Measurements from ENCODE around the gene VPS13D.

The VPS13D gene

DNA sequence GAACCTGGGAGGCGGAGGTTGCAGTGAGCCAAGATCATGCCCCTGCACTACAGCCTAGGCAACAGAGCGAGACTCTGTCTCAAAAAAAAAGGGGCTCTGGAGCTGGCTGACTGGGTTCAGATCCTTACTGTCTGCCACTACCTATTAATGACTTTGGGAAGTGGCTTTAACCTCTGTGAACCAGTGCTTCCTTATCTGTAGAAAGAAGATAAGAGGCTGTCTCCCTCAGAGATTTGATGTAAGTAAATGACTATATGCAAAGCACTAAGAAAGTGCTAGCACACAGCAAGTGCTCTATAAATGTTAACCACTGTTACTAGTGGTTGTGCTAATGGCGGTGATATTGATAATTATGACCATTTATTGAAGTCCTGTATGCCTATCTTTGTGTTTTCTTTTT, 94.6 kb downstream of the VPS13D start:
- no peak for TF ChIP-seq EP300 (IDR thresholded peaks at IDR 0.05; ENCODE audit: borderline replicate concordance)
- TF ChIP-seq, protein P1, sequence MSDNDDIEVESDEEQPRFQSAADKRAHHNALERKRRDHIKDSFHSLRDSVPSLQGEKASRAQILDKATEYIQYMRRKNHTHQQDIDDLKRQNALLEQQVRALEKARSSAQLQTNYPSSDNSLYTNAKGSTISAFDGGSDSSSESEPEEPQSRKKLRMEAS (IDR thresholded peaks at IDR 0.05): no peak
- no peak for TF ChIP-seq YY1 (IDR thresholded peaks at IDR 0.05; ENCODE audit: low read depth)
- TF ChIP-seq, protein P2, sequence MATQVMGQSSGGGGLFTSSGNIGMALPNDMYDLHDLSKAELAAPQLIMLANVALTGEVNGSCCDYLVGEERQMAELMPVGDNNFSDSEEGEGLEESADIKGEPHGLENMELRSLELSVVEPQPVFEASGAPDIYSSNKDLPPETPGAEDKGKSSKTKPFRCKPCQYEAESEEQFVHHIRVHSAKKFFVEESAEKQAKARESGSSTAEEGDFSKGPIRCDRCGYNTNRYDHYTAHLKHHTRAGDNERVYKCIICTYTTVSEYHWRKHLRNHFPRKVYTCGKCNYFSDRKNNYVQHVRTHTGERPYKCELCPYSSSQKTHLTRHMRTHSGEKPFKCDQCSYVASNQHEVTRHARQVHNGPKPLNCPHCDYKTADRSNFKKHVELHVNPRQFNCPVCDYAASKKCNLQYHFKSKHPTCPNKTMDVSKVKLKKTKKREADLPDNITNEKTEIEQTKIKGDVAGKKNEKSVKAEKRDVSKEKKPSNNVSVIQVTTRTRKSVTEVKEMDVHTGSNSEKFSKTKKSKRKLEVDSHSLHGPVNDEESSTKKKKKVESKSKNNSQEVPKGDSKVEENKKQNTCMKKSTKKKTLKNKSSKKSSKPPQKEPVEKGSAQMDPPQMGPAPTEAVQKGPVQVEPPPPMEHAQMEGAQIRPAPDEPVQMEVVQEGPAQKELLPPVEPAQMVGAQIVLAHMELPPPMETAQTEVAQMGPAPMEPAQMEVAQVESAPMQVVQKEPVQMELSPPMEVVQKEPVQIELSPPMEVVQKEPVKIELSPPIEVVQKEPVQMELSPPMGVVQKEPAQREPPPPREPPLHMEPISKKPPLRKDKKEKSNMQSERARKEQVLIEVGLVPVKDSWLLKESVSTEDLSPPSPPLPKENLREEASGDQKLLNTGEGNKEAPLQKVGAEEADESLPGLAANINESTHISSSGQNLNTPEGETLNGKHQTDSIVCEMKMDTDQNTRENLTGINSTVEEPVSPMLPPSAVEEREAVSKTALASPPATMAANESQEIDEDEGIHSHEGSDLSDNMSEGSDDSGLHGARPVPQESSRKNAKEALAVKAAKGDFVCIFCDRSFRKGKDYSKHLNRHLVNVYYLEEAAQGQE (IDR thresholded peaks at IDR 0.05; ENCODE audit: low read depth): no peak
- no peak for TF ChIP-seq TCF12 (IDR thresholded peaks at IDR 0.05; ENCODE audit: low read depth)
- no peak for TF ChIP-seq EGR1 (IDR thresholded peaks at IDR 0.05)

DNA sequence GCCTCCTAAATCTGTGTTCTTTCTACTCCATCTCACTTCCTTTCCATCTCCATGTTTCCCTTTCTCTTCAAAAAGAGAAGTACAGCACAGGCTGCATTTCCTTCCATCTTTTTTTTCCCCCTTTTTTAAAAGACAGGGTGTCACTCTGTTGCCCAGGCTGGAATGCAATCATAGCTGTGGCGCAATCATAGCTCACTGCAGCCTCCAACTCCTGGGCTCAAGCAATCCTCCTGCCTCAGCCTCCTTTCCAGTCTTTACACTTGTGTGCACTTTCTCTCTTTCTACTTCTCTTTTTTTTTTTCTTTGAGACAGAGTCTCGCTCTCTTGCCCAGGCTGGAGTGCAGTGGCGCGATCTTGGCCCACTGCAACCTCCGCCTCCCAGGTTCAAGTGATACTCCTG, 95.1 kb downstream of the VPS13D start:
- TF ChIP-seq CEBPB (IDR thresholded peaks at IDR 0.05): 0 out of 2 replicates have a peak, but pooled peaks have one; percentile 8

DNA sequence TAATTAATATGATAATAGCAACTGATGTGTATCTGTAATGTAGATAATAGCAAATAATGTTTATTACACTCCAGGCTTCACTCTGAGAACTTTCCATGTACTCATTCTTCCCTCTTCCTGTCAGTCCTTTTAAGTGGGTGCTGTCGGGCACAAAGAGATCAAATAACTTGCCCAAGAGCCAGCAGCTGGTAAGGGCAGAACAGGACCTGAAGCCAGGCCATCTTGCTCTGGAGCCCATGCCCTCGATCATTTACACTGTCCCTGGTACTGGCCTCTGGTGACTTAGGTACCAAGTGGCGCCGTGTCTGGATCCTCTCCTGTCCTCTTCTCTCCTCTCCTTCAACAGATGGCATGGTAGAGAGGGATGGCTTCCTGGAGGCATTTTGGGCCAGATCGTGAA, 97.2 kb downstream of the VPS13D start:
- TF ChIP-seq TAF1 (IDR thresholded peaks at IDR 0.05; ENCODE audit: low read depth) (no peak), TEAD4 (IDR thresholded peaks at IDR 0.05) (no peak), NFIC (IDR thresholded peaks at IDR 0.05) (no peak), USF1 (IDR thresholded peaks at IDR 0.05) (no peak)
- TF ChIP-seq, protein P2 (IDR thresholded peaks at IDR 0.05; ENCODE audit: low read depth): no peak

GRCh38 chr1:12327566-12327965, 97.7 kb downstream of the VPS13D start:
- no peak for TF ChIP-seq NFIC (IDR thresholded peaks at IDR 0.05)
- TF ChIP-seq YY1 (IDR thresholded peaks at IDR 0.05; ENCODE audit: low read depth): no peak
- TF ChIP-seq, protein P1 (IDR thresholded peaks at IDR 0.05): no peak
- TF ChIP-seq USF1 (IDR thresholded peaks at IDR 0.05): no peak
- TF ChIP-seq TEAD4 (IDR thresholded peaks at IDR 0.05): no peak
- no peak for TF ChIP-seq ZBTB7A (IDR thresholded peaks at IDR 0.05; ENCODE audit: low read depth)
- no peak for TF ChIP-seq RAD21 (IDR thresholded peaks at IDR 0.05; ENCODE audit: low read depth)

GRCh38 chr1:12333036-12333785, 103.4 kb downstream of the VPS13D start:
- TF ChIP-seq FOXM1 (IDR thresholded peaks at IDR 0.05; ENCODE audit: borderline replicate concordance, low read depth) (no peak), ZBTB7A (IDR thresholded peaks at IDR 0.05; ENCODE audit: low read depth) (no peak), TCF12 (IDR thresholded peaks at IDR 0.05; ENCODE audit: low read depth) (no peak), USF1 (IDR thresholded peaks at IDR 0.05) (no peak), CREB1 (IDR thresholded peaks at IDR 0.05; ENCODE audit: low read depth) (no peak), YY1 (IDR thresholded peaks at IDR 0.05; ENCODE audit: low read depth) (no peak), TEAD4 (IDR thresholded peaks at IDR 0.05) (no peak), EP300 (IDR thresholded peaks at IDR 0.05; ENCODE audit: borderline replicate concordance) (no peak), TAF1 (IDR thresholded peaks at IDR 0.05; ENCODE audit: low read depth) (no peak), CEBPB (IDR thresholded peaks at IDR 0.05) (no peak), EGR1 (IDR thresholded peaks at IDR 0.05) (no peak), RAD21 (IDR thresholded peaks at IDR 0.05; ENCODE audit: low read depth) (no peak)
- TF ChIP-seq, protein P1 (IDR thresholded peaks at IDR 0.05): no peak
- TF ChIP-seq, protein P2 (IDR thresholded peaks at IDR 0.05; ENCODE audit: low read depth): no peak
